Neuron (in vitro differentiated cells): ENCODE measurements around the gene ZNF892.
"Not testable (repeated sequence)": the region's sequence is repeated elsewhere in the genome, so short reads cannot be mapped to it uniquely, and the experiment has no call there.

Experiments
- H2AFZ ChIP-seq: one replicate; pipeline ENCODE4 v1.6.1; 2013; ENCODE audit warnings: low read depth, mild to moderate bottlenecking, inconsistent platforms, low read length, moderate library complexity
- H3K27me3 ChIP-seq: one replicate; pipeline ENCODE4 v1.6.1; 2013; ENCODE audit warnings: low read length; ENCODE audit not compliant: insufficient read depth
- H3K36me3 ChIP-seq: one replicate; pipeline ENCODE4 v1.6.1; 2013; ENCODE audit warnings: low read length; ENCODE audit not compliant: insufficient read depth
- H3K4me1 ChIP-seq: one replicate; pipeline ENCODE4 v1.6.1; 2013; ENCODE audit warnings: low read length; ENCODE audit not compliant: insufficient read depth
- H3K4me3 ChIP-seq: 2 replicates; pipeline ENCODE4 v1.5.1; 2013; ENCODE audit warnings: mild to moderate bottlenecking, low read length, moderate library complexity
- H3K9me3 ChIP-seq: one replicate; pipeline ENCODE4 v1.6.1; 2013; ENCODE audit warnings: low read length

The ZNF892 gene

GRCh38 chr2:95185973-95186372 is 21.3 kb upstream of the ZNF892 start:
- no peak overlapping the region for H2AFZ ChIP-seq
- H3K4me1 ChIP-seq, result no peaks in the 10 kb centered on the region
- H3K27me3 ChIP-seq, result no peaks in the 10 kb centered on the region
- peaks cover 14% of the 10 kb centered on the region for H3K9me3 ChIP-seq
- no peak overlapping the region for H3K4me3 ChIP-seq
- H3K36me3 ChIP-seq, result peaks cover 23% of the 10 kb centered on the region

- H3K4me3 ChIP-seq, H2AFZ ChIP-seq, H3K9me3 ChIP-seq, H3K27me3 ChIP-seq, H3K36me3 ChIP-seq, H3K4me1 ChIP-seq: not testable (repeated sequence)
Observed at GRCh38 chr2:95192956-95193355, 14.4 kb upstream of the ZNF892 start.

GRCh38 chr2:95203911-95204310 is 3.4 kb upstream of the ZNF892 start:
- Histone ChIP-seq H3K9me3 (peaks cover 12% of the 10 kb centered on the region), H2AFZ (no peak overlapping the region), H3K27me3 (no peaks in the 10 kb centered on the region), H3K36me3 (peaks cover 6% of the 10 kb centered on the region), H3K4me3 (no peak overlapping the region), H3K4me1 (peaks cover 4% of the 10 kb centered on the region)

- Histone ChIP-seq H3K9me3 (peaks cover 16% of the 10 kb centered on the region), H3K4me1 (peaks cover 4% of the 10 kb centered on the region), H2AFZ (no peak overlapping the region), H3K27me3 (no peaks in the 10 kb centered on the region), H3K36me3 (peaks cover 11% of the 10 kb centered on the region), H3K4me3 (no peak overlapping the region)
Observed at GRCh38 chr2:95204396-95204795, 2.9 kb upstream of the ZNF892 start.

GRCh38 chr2:95206096-95206495 is 1.2 kb upstream of the ZNF892 start:
- Histone ChIP-seq H2AFZ (peak overlapping the region; percentile 95), H3K4me1 (peaks cover 4% of the 10 kb centered on the region), H3K9me3 (peaks cover 24% of the 10 kb centered on the region), H3K4me3 (peak overlapping the region; percentile 81), H3K36me3 (peaks cover 21% of the 10 kb centered on the region), H3K27me3 (no peaks in the 10 kb centered on the region)

GRCh38 chr2:95208106-95208505 is 785 bp downstream of the ZNF892 start:
- Histone ChIP-seq H2AFZ (peak overlapping the region; percentile 95), H3K36me3 (peaks cover 41% of the 10 kb centered on the region), H3K9me3 (peaks cover 43% of the 10 kb centered on the region), H3K4me1 (peaks cover 4% of the 10 kb centered on the region), H3K4me3 (peak overlapping the region; percentile 81), H3K27me3 (no peaks in the 10 kb centered on the region)

GRCh38 chr2:95215018-95215612 is 7.8 kb downstream of the ZNF892 start:
- H3K27me3 ChIP-seq, result no peaks in the 10 kb centered on the region
- H3K36me3 ChIP-seq, result peaks cover 85% of the 10 kb centered on the region
- no peak overlapping the region for H2AFZ ChIP-seq
- no peaks in the 10 kb centered on the region for H3K4me1 ChIP-seq
- H3K4me3 ChIP-seq, result no peak overlapping the region
- peaks cover 88% of the 10 kb centered on the region for H3K9me3 ChIP-seq

GRCh38 chr2:95220449-95220848 is 13.1 kb downstream of the ZNF892 start:
- Histone ChIP-seq H3K4me1 (no peaks in the 10 kb centered on the region), H3K4me3 (no peak overlapping the region), H3K9me3 (peaks cover 62% of the 10 kb centered on the region), H3K27me3 (no peaks in the 10 kb centered on the region), H3K36me3 (peaks cover 38% of the 10 kb centered on the region), H2AFZ (no peak overlapping the region)

GRCh38 chr2:95225658-95226057 is 18.3 kb downstream of the ZNF892 start:
- Histone ChIP-seq H3K4me3 (no peak overlapping the region), H3K4me1 (no peaks in the 10 kb centered on the region), H2AFZ (no peak overlapping the region), H3K36me3 (peaks cover 2% of the 10 kb centered on the region), H3K9me3 (peaks cover 23% of the 10 kb centered on the region), H3K27me3 (no peaks in the 10 kb centered on the region)

- no peak overlapping the region for H3K4me3 ChIP-seq
- no peaks in the 10 kb centered on the region for H3K27me3 ChIP-seq
- H3K4me1 ChIP-seq, result no peaks in the 10 kb centered on the region
- peaks cover 8% of the 10 kb centered on the region for H3K9me3 ChIP-seq
- H3K36me3 ChIP-seq, result no peaks in the 10 kb centered on the region
- H2AFZ ChIP-seq, result no peak overlapping the region
Observed at GRCh38 chr2:95231723-95232122, 24.4 kb downstream of the ZNF892 start.

GRCh38 chr2:95232232-95232631 is 24.9 kb downstream of the ZNF892 start:
- H3K9me3 ChIP-seq, result peaks cover 7% of the 10 kb centered on the region
- no peak overlapping the region for H2AFZ ChIP-seq
- no peaks in the 10 kb centered on the region for H3K4me1 ChIP-seq
- H3K36me3 ChIP-seq, result no peaks in the 10 kb centered on the region
- H3K27me3 ChIP-seq, result no peaks in the 10 kb centered on the region
- no peak overlapping the region for H3K4me3 ChIP-seq

GRCh38 chr2:95234286-95234785 is 27.0 kb downstream of the ZNF892 start:
- Histone ChIP-seq H3K4me1 (no peaks in the 10 kb centered on the region), H3K4me3 (no peak overlapping the region), H3K36me3 (no peaks in the 10 kb centered on the region), H2AFZ (no peak overlapping the region), H3K27me3 (no peaks in the 10 kb centered on the region), H3K9me3 (peaks cover 5% of the 10 kb centered on the region)

GRCh38 chr2:95234816-95235215 is 27.5 kb downstream of the ZNF892 start:
- H3K4me3 ChIP-seq, result no peak overlapping the region

GRCh38 chr2:95238131-95238530 is 30.8 kb downstream of the ZNF892 start:
- no peaks in the 10 kb centered on the region for H3K36me3 ChIP-seq
- H3K27me3 ChIP-seq, result no peaks in the 10 kb centered on the region
- no peak overlapping the region for H3K4me3 ChIP-seq
- H3K9me3 ChIP-seq, result peaks cover 10% of the 10 kb centered on the region
- H2AFZ ChIP-seq, result no peak overlapping the region
- H3K4me1 ChIP-seq, result no peaks in the 10 kb centered on the region

More at GRCh38 chr2:95234816-95235215, 27.5 kb downstream of the ZNF892 start:
- Histone ChIP-seq H2AFZ (no peak overlapping the region), H3K36me3 (no peaks in the 10 kb centered on the region), H3K9me3 (peaks cover 5% of the 10 kb centered on the region), H3K4me1 (no peaks in the 10 kb centered on the region), H3K27me3 (no peaks in the 10 kb centered on the region)
